HEK293T (cell line): ENCODE data around the gene GPR137B.

ENCODE experiments used
- CTCF ChIA-PET: fragments of 350-600 bp; formaldehyde crosslinking; extraction: SDS; loops from one replicate; lab custom pipeline; 2021; ENCODE audit warnings: antibody characterized with exemption, inconsistent platforms; lab: Yijun Ruan, JAX
- POLR2A ChIA-PET: fragments of 350-600 bp; formaldehyde crosslinking; extraction: SDS; loops from one replicate; lab custom pipeline; 2020; ENCODE audit warnings: antibody characterized with exemption, inconsistent platforms; lab: Yijun Ruan, JAX
- DNase-seq: peaks from one replicate; pipeline ENCODE4 v3.0.0; 2012; ENCODE audit warnings: mixed read lengths; ENCODE audit errors: extremely low spot score
- ARNT ChIP-seq: fragments of 450-650 bp; IDR thresholded peaks from 2 replicates; pipeline ENCODE4 v1.6.1; 2017; ENCODE audit warnings: mild to moderate bottlenecking
- BHLHE40 ChIP-seq: fragments of 450-650 bp; IDR thresholded peaks from 2 replicates; pipeline ENCODE4 v1.6.1; 2016; ENCODE audit warnings: mild to moderate bottlenecking, moderate library complexity, borderline replicate concordance
- CTBP1 ChIP-seq: fragments of 450-650 bp; IDR thresholded peaks from 2 replicates; pipeline ENCODE4 v1.6.1; 2016; ENCODE audit warnings: borderline replicate concordance
- ELF4 ChIP-seq: fragments of 450-650 bp; IDR thresholded peaks from 2 replicates; pipeline ENCODE4 v1.6.1; 2017; ENCODE audit warnings: antibody characterized with exemption
- FOXA1 ChIP-seq: fragments of 450-650 bp; IDR thresholded peaks from 2 replicates; pipeline ENCODE4 v1.6.1; 2016; ENCODE audit warnings: mild to moderate bottlenecking
- FOXK2 ChIP-seq: fragments of 450-650 bp; IDR thresholded peaks from 2 replicates; pipeline ENCODE4 v1.6.1; 2016; ENCODE audit warnings: mild to moderate bottlenecking
- FOXM1 ChIP-seq: fragments of 450-650 bp; IDR thresholded peaks from 2 replicates; pipeline ENCODE4 v1.6.1; 2017; ENCODE audit warnings: mild to moderate bottlenecking, borderline replicate concordance
- HDGF ChIP-seq: fragments of 450-650 bp; IDR thresholded peaks from 2 replicates; pipeline ENCODE4 v1.6.1; 2017; ENCODE audit warnings: antibody characterized with exemption, borderline replicate concordance
- L3MBTL2 ChIP-seq: fragments of 450-650 bp; conservative IDR thresholded peaks from 2 replicates; pipeline ENCODE4 v1.6.1; 2016; ENCODE audit warnings: mild to moderate bottlenecking
- LEF1 ChIP-seq: fragments of 450-650 bp; IDR thresholded peaks from 2 replicates; pipeline ENCODE4 v1.6.1; 2017; ENCODE audit warnings: mild to moderate bottlenecking, borderline replicate concordance
- NFRKB ChIP-seq: fragments of 450-650 bp; IDR thresholded peaks from 2 replicates; pipeline ENCODE4 v1.6.1; 2016; ENCODE audit warnings: mild to moderate bottlenecking, moderate library complexity
- PKNOX1 ChIP-seq: fragments of 450-650 bp; IDR thresholded peaks from 2 replicates; pipeline ENCODE4 v1.6.1; 2016
- SP1 ChIP-seq: fragments of 450-650 bp; IDR thresholded peaks from 2 replicates; pipeline ENCODE4 v1.6.1; 2017
- SUZ12 ChIP-seq: fragments of 450-650 bp; IDR thresholded peaks from 2 replicates; pipeline ENCODE4 v1.6.1; 2016; ENCODE audit warnings: mild to moderate bottlenecking
- TARDBP ChIP-seq: fragments of 450-650 bp; IDR thresholded peaks from 2 replicates; pipeline ENCODE4 v1.6.1; 2016
- ZNF384 ChIP-seq: fragments of 450-650 bp; IDR thresholded peaks from 2 replicates; pipeline ENCODE4 v1.6.1; 2016

The GPR137B gene

GRCh38 chr1:236132420-236133046 lies 9.8 kb upstream of the GPR137B start:
- POLR2A ChIA-PET = interaction anchor here (0.6 to 1.6 kb wide), 2 partner anchors 10 to 14 kb away, joined by 3 to 5 read pairs; partner anchors contain the start of gene GPR137B
- TF ChIP-seq SUZ12 (no peak), PKNOX1 (peak; percentile 36; the same call in 1 of the 2 replicates)
- CTCF ChIA-PET = interaction anchor here (1.1 kb wide), 1 partner anchor 164 kb away, joined by 4 read pairs; no protein-coding TSS in a partner anchor
- DNase-seq = no peak

- ChIA-PET POLR2A (no interaction called here), CTCF (interaction anchor here (1.0 to 1.1 kb wide), 2 partner anchors 23 to 163 kb away, joined by 3 to 4 read pairs; no protein-coding TSS in a partner anchor)
- DNase-seq = no peak
- no peak for TF ChIP-seq ARNT
- no peak for TF ChIP-seq FOXM1
- no peak for TF ChIP-seq NFRKB
- no peak for TF ChIP-seq SUZ12
- no peak for TF ChIP-seq HDGF
- no peak for TF ChIP-seq PKNOX1
- no peak for TF ChIP-seq L3MBTL2
- TF ChIP-seq LEF1 = no peak
- no peak for TF ChIP-seq FOXK2
- no peak for TF ChIP-seq CTBP1
Measured at GRCh38 chr1:236133339-236133738, 9.0 kb upstream of the GPR137B start.

- CTCF ChIA-PET = interaction anchor here (1.0 kb wide), 1 partner anchor 24 kb away, joined by 3 read pairs; no protein-coding TSS in a partner anchor
- POLR2A ChIA-PET = no interaction called here
- no peak for DNase-seq
- TF ChIP-seq ELF4 = no peak
- no peak for TF ChIP-seq NFRKB
- TF ChIP-seq L3MBTL2 = no peak
- no peak for TF ChIP-seq FOXA1
- no peak for TF ChIP-seq SUZ12
- TF ChIP-seq FOXK2 = no peak
- TF ChIP-seq PKNOX1 = no peak
- TF ChIP-seq LEF1 = no peak
- no peak for TF ChIP-seq HDGF
- no peak for TF ChIP-seq CTBP1
- no peak for TF ChIP-seq ARNT
- TF ChIP-seq SP1 = no peak
- no peak for TF ChIP-seq BHLHE40
- no peak for TF ChIP-seq ZNF384
- TF ChIP-seq TARDBP = no peak
- TF ChIP-seq FOXM1 = no peak
Measured at GRCh38 chr1:236133802-236134201, 8.5 kb upstream of the GPR137B start.

- ChIA-PET CTCF (interaction anchor here (0.6 to 1.5 kb wide), 4 partner anchors 11 to 71 kb away, joined by 3 to 4 read pairs (median 4); no protein-coding TSS in a partner anchor), POLR2A (interaction anchor here (1.0 kb wide), 1 partner anchor 144 kb away, joined by 3 read pairs; no protein-coding TSS in a partner anchor)
- no peak for TF ChIP-seq BHLHE40
- TF ChIP-seq ZNF384 = no peak
- TF ChIP-seq SUZ12 = no peak
- no peak for TF ChIP-seq SP1
- TF ChIP-seq NFRKB = no peak
- TF ChIP-seq LEF1 = no peak
- no peak for TF ChIP-seq FOXM1
- TF ChIP-seq L3MBTL2 = no peak
- no peak for DNase-seq
Measured at GRCh38 chr1:236137285-236137852, 5.0 kb upstream of the GPR137B start.

GRCh38 chr1:236139495-236139894 lies 2.8 kb upstream of the GPR137B start:
- TF ChIP-seq ZNF384 = no peak
- TF ChIP-seq BHLHE40 = no peak
- no peak for TF ChIP-seq FOXM1
- no peak for TF ChIP-seq ELF4
- no peak for TF ChIP-seq HDGF
- no peak for TF ChIP-seq NFRKB
- no peak for TF ChIP-seq PKNOX1
- no peak for TF ChIP-seq L3MBTL2
- TF ChIP-seq FOXA1 = no peak
- no peak for TF ChIP-seq TARDBP
- no peak for TF ChIP-seq ARNT
- no peak for TF ChIP-seq CTBP1
- TF ChIP-seq SP1 = no peak
- TF ChIP-seq LEF1 = no peak
- no peak for TF ChIP-seq FOXK2
- TF ChIP-seq SUZ12 = no peak
- POLR2A ChIA-PET = no interaction called here
- no peak for DNase-seq
- CTCF ChIA-PET = interaction anchor here (0.6 to 1.3 kb wide), 4 partner anchors 13 to 420 kb away, joined by 3 to 5 read pairs (median 4); no protein-coding TSS in a partner anchor
